K562 (cell line): ENCODE data around the gene LIF. TPM values are rescaled to one million over a fixed set of nuclear protein-coding genes. Genes with fewer than 3 reads are reported as not detected.

ENCODE experiments used
- BRF2 ChIP-seq: IDR thresholded peaks from 3 replicates; pipeline ENCODE4 v1.6.1; 2011; ENCODE audit warnings: borderline replicate concordance, mild to moderate bottlenecking; ENCODE audit not compliant: insufficient read length, insufficient read depth
- CAMTA2 ChIP-seq: fragments of 250-450 bp; sonication (Bioruptor Pico); conservative IDR thresholded peaks from 2 replicates; pipeline ENCODE4 v1.5.1; 2022
- CHAMP1 ChIP-seq: fragments of 450-650 bp; IDR thresholded peaks from 2 replicates; pipeline ENCODE4 v1.6.1; 2016; ENCODE audit warnings: mild to moderate bottlenecking
- EP400 ChIP-seq: fragments of 450-650 bp; IDR thresholded peaks from 2 replicates; pipeline ENCODE4 v1.6.1; 2017; ENCODE audit warnings: antibody characterized with exemption, mild to moderate bottlenecking, moderate library complexity
- ETS1 ChIP-seq: conservative IDR thresholded peaks from 2 replicates; pipeline ENCODE4 v1.6.1; 2011; ENCODE audit warnings: low read depth, mild to moderate bottlenecking, low read length; ENCODE audit not compliant: control insufficient read depth
- FIP1L1 ChIP-seq: fragments of 200-400 bp; formaldehyde crosslinking; IDR thresholded peaks from 2 replicates; pipeline ENCODE4 v1.6.1; 2018; ENCODE audit warnings: mild to moderate bottlenecking, low read depth, low read length; ENCODE audit not compliant: poor library complexity, severe bottlenecking
- HMGXB4 ChIP-seq: sonication (generic); formaldehyde crosslinking; IDR thresholded peaks from 2 replicates; pipeline ENCODE4 v1.8.1; 2023; ENCODE audit warnings: mild to moderate bottlenecking, missing genetic modification reagents
- HNRNPH1 ChIP-seq: fragments of 200-400 bp; formaldehyde crosslinking; optimal IDR thresholded peaks from 2 replicates; pipeline ENCODE3; 2017; ENCODE audit warnings: low read depth, mild to moderate bottlenecking, low read length, moderate library complexity
- NFE2 ChIP-seq: IDR thresholded peaks from 2 replicates; pipeline ENCODE4 v1.6.1; 2014; ENCODE audit warnings: antibody characterized with exemption, low read depth
- NFXL1 ChIP-seq: fragments of 450-650 bp; formaldehyde crosslinking; IDR thresholded peaks from 2 replicates; pipeline ENCODE4 v1.4.0; 2021; ENCODE audit warnings: mild to moderate bottlenecking
- NR3C1 ChIP-seq: sonication (generic); formaldehyde crosslinking; IDR thresholded peaks from 2 replicates; pipeline ENCODE4 v1.8.1; 2022; ENCODE audit warnings: missing genetic modification reagents
- PRMT5 ChIP-seq: sonication (generic); formaldehyde crosslinking; IDR thresholded peaks from 2 replicates; pipeline ENCODE4 v1.5.0; 2020; ENCODE audit warnings: missing genetic modification reagents
- RBM17 ChIP-seq: fragments of 200-400 bp; formaldehyde crosslinking; IDR thresholded peaks from 2 replicates; pipeline ENCODE4 v1.6.1; 2017; ENCODE audit warnings: low read depth, mild to moderate bottlenecking, low read length, borderline replicate concordance
- SMARCA5 ChIP-seq: fragments of 450-650 bp; IDR thresholded peaks from 2 replicates; pipeline ENCODE4 v1.6.1; 2016
- SRSF7 ChIP-seq: fragments of 200-400 bp; formaldehyde crosslinking; optimal IDR thresholded peaks from 2 replicates; pipeline ENCODE3; 2017; ENCODE audit warnings: mild to moderate bottlenecking, low read depth, low read length
- STAT5B ChIP-seq: fragments of 250-450 bp; sonication (Bioruptor Pico); IDR thresholded peaks from 2 replicates; pipeline ENCODE4 v1.8.0; 2021; ENCODE audit warnings: mild to moderate bottlenecking, inconsistent platforms
- THAP12 ChIP-seq: fragments of 250-450 bp; sonication (Bioruptor Pico); IDR thresholded peaks from 2 replicates; pipeline ENCODE4 v1.9.0; 2021; ENCODE audit warnings: mild to moderate bottlenecking, inconsistent platforms
- ZFP1 ChIP-seq: fragments of 450-650 bp; formaldehyde crosslinking; IDR thresholded peaks from 2 replicates; pipeline ENCODE4 v1.4.0; 2020; ENCODE audit warnings: mild to moderate bottlenecking, mixed read lengths
- ZNF224 ChIP-seq: sonication (generic); formaldehyde crosslinking; IDR thresholded peaks from 2 replicates; pipeline ENCODE4 v1.8.0; 2022; ENCODE audit warnings: mild to moderate bottlenecking, missing genetic modification reagents
- polyA plus RNA-seq, 8 experiments: library from polyadenylated mRNA; depleted of rRNA in 4 of 8; stranded (reverse) in 5 of 8; unstranded in 3 of 8; fragments of >200 nt; fragmentation: Nextera tagmentation in 2 of 8; fragmentation: Illumina TruSeq in 1 of 8; extraction: Ambion mirVana in 2 of 8; extraction: Trizol in 1 of 8; gene quantifications; 2 replicates each; pipeline versions ENCODE4 v1.2.1 to v1.2.3, GENCODE V29; 2011 to 2014; ENCODE audit warnings: inconsistent platforms in 1 of 8, missing spikeins in 1 of 8
- total RNA-seq, 7 experiments: library from RNA; depleted of rRNA in 6 of 7; stranded (reverse); fragments of >200 nt in 6 of 7; fragmentation: Illumina TruSeq in 2 of 7; extraction: Trizol in 2 of 7; gene quantifications; 2 replicates each; pipeline versions ENCODE4 v1.2.1 to v1.2.3, GENCODE V29; 2011 to 2021; ENCODE audit warnings: low replicate concordance in 1 of 7

LIF gene
- total and polyA plus RNA-seq, 9 of the 15 experiments (the other 6 are each of a cell fraction or from before 2014, with no cell fraction given) = 0.05 to 0.39 (median 0.18) TPM; not detected in 3

- no peak for TF ChIP-seq THAP12 (CRISPR knock-in tag)
- no peak for TF ChIP-seq ETS1
- no peak for TF ChIP-seq FIP1L1
- no peak for TF ChIP-seq ZNF224 (CRISPR knock-in tag)
- TF ChIP-seq CAMTA2 = no peak
- no peak for TF ChIP-seq SRSF7
- TF ChIP-seq HNRNPH1 = no peak
- no peak for TF ChIP-seq ZFP1 (CRISPR knock-in tag)
- no peak for TF ChIP-seq HMGXB4 (CRISPR knock-in tag)
- TF ChIP-seq NFXL1 (CRISPR knock-in tag) = no peak
- TF ChIP-seq CHAMP1 = no peak
- no peak for TF ChIP-seq BRF2
- no peak for TF ChIP-seq PRMT5 (CRISPR knock-in tag)
- TF ChIP-seq SMARCA5 = no peak
- no peak for TF ChIP-seq RBM17
- no peak for TF ChIP-seq STAT5B (CRISPR knock-in tag)
- TF ChIP-seq EP400 = no peak
- TF ChIP-seq NR3C1 (CRISPR knock-in tag) = no peak
- peak; percentile 75 for TF ChIP-seq NFE2
Observed at GRCh38 chr22:30196141-30196879, 50.2 kb downstream of the LIF start (continued).
